ENCODE data around the gene NOC3L. TPM values are rescaled to one million over a fixed set of nuclear protein-coding genes. Genes with fewer than 3 reads are reported as not detected.

Gene NOC3L
- total and polyA plus RNA-seq, 2 donors (not counting 1 experiment from before 2014, with no cell fraction given): 10.2 to 42.0 TPM

DNA sequence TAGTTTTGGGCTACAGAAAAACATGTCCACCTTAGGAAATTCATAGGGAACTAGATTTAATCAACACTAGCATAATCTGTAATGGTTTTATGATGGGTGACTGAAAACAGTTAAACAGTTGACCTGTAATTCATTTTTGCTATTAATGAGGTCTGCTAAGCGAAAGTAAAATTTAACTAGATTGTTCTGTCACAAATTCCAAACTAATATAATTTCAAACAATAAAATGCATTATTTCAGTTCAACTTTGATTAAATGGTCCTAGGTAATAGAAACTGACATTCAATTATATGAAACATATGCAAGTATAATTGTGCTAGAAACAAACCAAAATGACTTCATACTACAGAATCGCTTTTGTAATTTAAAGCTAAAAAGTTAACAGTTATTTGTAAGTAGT is 6.9 kb downstream of the NOC3L start:
- Mint-ChIP-seq H3K27me3 (no peaks in the 10 kb centered on the region), H3K4me3 (no peak overlapping the region), H3K9me3 (ENCODE audit: insufficient read depth) (no peaks in the 10 kb centered on the region), H3K4me1 (peaks cover 12% of the 10 kb centered on the region), H3K27ac (no peak overlapping the region)
- Histone ChIP-seq H3K27me3 (replicated peaks in 1 of 4; ENCODE audit: control extremely low read depth in 1 of 4, control insufficient read depth in 3 of 4, insufficient read depth in 4 of 4, low read length in 3 of 4) (no peaks in the 10 kb centered on the region), H3K79me2 (ENCODE audit: control insufficient read depth, insufficient read depth, low read length) (peaks cover 14% of the 10 kb centered on the region), H3K9me3 (ENCODE audit: control extremely low read depth in 1 of 3, control insufficient read depth in 2 of 3, insufficient read depth in 1 of 3, low read length in 2 of 3) (no peaks in the 10 kb centered on the region), H4K20me1 (ENCODE audit: control insufficient read depth, insufficient read depth, low read length, poor library complexity, severe bottlenecking) (no peaks in the 10 kb centered on the region), H3K4me2 (replicated peaks; ENCODE audit: low read depth, low read length, poor library complexity, severe bottlenecking) (no peak overlapping the region), H3K4me1 (ENCODE audit: control insufficient read depth in 2 of 2, insufficient read depth in 2 of 2, low read length in 2 of 2) (no peaks in the 10 kb centered on the region), H3K4me3 (ENCODE audit: control extremely low read depth in 1 of 5, extremely low read depth in 1 of 5, insufficient read depth in 1 of 5, low read depth in 2 of 5, low read length in 4 of 5) (no peak overlapping the region), H2AFZ (ENCODE audit: insufficient read depth, low read depth, low read length, poor library complexity, severe bottlenecking) (no peak overlapping the region), H3K27ac (ENCODE audit: low read length in 2 of 2) (no peak overlapping the region), H3K9ac (ENCODE audit: low read length) (no peak overlapping the region), H3K36me3 (replicated peaks in 1 of 2; ENCODE audit: control extremely low read depth in 1 of 2, control insufficient read depth in 1 of 2, extremely low read depth in 1 of 2, insufficient read depth in 2 of 2, low read length in 1 of 2) (peaks cover 22 to 77% of the 10 kb centered on the region in 2 experiments)
- CTCF ChIA-PET: interaction anchor here (1.2 kb wide), 1 partner anchor 36 kb away, joined by 3 read pairs; no protein-coding TSS in a partner anchor
- intact Hi-C loops (cut with micrococcal nuclease): no loop called here
- WGBS (ENCODE audit: insufficient coverage): no CpG with 5 or more reads among the region's 2 CpGs
- POLR2A ChIA-PET: interaction anchor here (0.6 kb wide), 1 partner anchor 46 kb away, joined by 9 read pairs; the partner anchor contains the start of gene TBC1D12
- TF ChIP-seq EZH2 (IDR thresholded peaks at IDR 0.05; ENCODE audit: borderline replicate concordance, insufficient read depth, low read depth, low read length, poor library complexity, severe bottlenecking): no peak
- TF ChIP-seq, protein P1, sequence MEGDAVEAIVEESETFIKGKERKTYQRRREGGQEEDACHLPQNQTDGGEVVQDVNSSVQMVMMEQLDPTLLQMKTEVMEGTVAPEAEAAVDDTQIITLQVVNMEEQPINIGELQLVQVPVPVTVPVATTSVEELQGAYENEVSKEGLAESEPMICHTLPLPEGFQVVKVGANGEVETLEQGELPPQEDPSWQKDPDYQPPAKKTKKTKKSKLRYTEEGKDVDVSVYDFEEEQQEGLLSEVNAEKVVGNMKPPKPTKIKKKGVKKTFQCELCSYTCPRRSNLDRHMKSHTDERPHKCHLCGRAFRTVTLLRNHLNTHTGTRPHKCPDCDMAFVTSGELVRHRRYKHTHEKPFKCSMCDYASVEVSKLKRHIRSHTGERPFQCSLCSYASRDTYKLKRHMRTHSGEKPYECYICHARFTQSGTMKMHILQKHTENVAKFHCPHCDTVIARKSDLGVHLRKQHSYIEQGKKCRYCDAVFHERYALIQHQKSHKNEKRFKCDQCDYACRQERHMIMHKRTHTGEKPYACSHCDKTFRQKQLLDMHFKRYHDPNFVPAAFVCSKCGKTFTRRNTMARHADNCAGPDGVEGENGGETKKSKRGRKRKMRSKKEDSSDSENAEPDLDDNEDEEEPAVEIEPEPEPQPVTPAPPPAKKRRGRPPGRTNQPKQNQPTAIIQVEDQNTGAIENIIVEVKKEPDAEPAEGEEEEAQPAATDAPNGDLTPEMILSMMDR (IDR thresholded peaks at IDR 0.05): no peak
- no peak for ATAC-seq (ENCODE audit: low read depth)
- DNase-seq: no peak

- H3K27me3 ChIP-seq (replicated peaks in 1 of 4; ENCODE audit: control extremely low read depth in 1 of 4, control insufficient read depth in 3 of 4, insufficient read depth in 4 of 4, low read length in 3 of 4): no peaks in the 10 kb centered on the region
- H3K4me1 ChIP-seq (ENCODE audit: control insufficient read depth in 2 of 2, insufficient read depth in 2 of 2, low read length in 2 of 2): no peaks in the 10 kb centered on the region
- no peak overlapping the region for H3K4me2 ChIP-seq (replicated peaks; ENCODE audit: low read depth, low read length, poor library complexity, severe bottlenecking)
- Mint-ChIP-seq H3K4me1 (no peaks in the 10 kb centered on the region), H3K27me3 (no peaks in the 10 kb centered on the region), H3K4me3 (no peak overlapping the region), H3K27ac (no peak overlapping the region), H3K9me3 (ENCODE audit: insufficient read depth) (no peaks in the 10 kb centered on the region)
- ATAC-seq (ENCODE audit: low read depth) (no peak), DNase-seq (no peak)
- no peak overlapping the region for H3K9ac ChIP-seq (ENCODE audit: low read length)
- H3K27ac ChIP-seq (ENCODE audit: low read length in 2 of 2): no peak overlapping the region
- H3K4me3 ChIP-seq (ENCODE audit: control extremely low read depth in 1 of 5, extremely low read depth in 1 of 5, insufficient read depth in 1 of 5, low read depth in 2 of 5, low read length in 4 of 5): no peak overlapping the region
- H3K36me3 ChIP-seq (replicated peaks in 1 of 2; ENCODE audit: control extremely low read depth in 1 of 2, control insufficient read depth in 1 of 2, extremely low read depth in 1 of 2, insufficient read depth in 2 of 2, low read length in 1 of 2): peaks cover 25 to 88% of the 10 kb centered on the region in 2 experiments
- ChIA-PET POLR2A (no interaction called here), CTCF (interaction anchor here (1.0 to 1.4 kb wide), 2 partner anchors 8 to 10 kb away, joined by 3 to 4 read pairs; no protein-coding TSS in a partner anchor)
- no peaks in the 10 kb centered on the region for H3K79me2 ChIP-seq (ENCODE audit: control insufficient read depth, insufficient read depth, low read length)
- no peak overlapping the region for H2AFZ ChIP-seq (ENCODE audit: insufficient read depth, low read depth, low read length, poor library complexity, severe bottlenecking)
- no peaks in the 10 kb centered on the region for H3K9me3 ChIP-seq (ENCODE audit: control extremely low read depth in 1 of 3, control insufficient read depth in 2 of 3, insufficient read depth in 1 of 3, low read length in 2 of 3)
- no peak for TF ChIP-seq EZH2 (IDR thresholded peaks at IDR 0.05; ENCODE audit: borderline replicate concordance, insufficient read depth, low read depth, low read length, poor library complexity, severe bottlenecking)
- TF ChIP-seq, protein P1 (IDR thresholded peaks at IDR 0.05): no peak
- intact Hi-C loops (cut with micrococcal nuclease): no loop called here
- 93% methylated on average over 3 of the region's 3 CpGs for WGBS (ENCODE audit: insufficient coverage)
- no peaks in the 10 kb centered on the region for H4K20me1 ChIP-seq (ENCODE audit: control insufficient read depth, insufficient read depth, low read length, poor library complexity, severe bottlenecking)
These were observed 9.4 kb downstream of the NOC3L start for GRCh38 chr10:94353336-94353735.

Data from B cell (primary cell).